GM19397 (cell line): ENCODE measurements around the gene VGLL3.
"Not testable (repeated sequence)": the region's sequence is repeated elsewhere in the genome, so short reads cannot be mapped to it uniquely, and the experiment has no call there.

ENCODE experiments used
- ATAC-seq: cut with Tn5 transposase; IDR thresholded peaks from one replicate; pipeline ENCODE4 v1.9.1; 2021; ENCODE audit warnings: mild to moderate bottlenecking, moderate library complexity; ENCODE audit not compliant: unreplicated experiment

Gene VGLL3

DNA sequence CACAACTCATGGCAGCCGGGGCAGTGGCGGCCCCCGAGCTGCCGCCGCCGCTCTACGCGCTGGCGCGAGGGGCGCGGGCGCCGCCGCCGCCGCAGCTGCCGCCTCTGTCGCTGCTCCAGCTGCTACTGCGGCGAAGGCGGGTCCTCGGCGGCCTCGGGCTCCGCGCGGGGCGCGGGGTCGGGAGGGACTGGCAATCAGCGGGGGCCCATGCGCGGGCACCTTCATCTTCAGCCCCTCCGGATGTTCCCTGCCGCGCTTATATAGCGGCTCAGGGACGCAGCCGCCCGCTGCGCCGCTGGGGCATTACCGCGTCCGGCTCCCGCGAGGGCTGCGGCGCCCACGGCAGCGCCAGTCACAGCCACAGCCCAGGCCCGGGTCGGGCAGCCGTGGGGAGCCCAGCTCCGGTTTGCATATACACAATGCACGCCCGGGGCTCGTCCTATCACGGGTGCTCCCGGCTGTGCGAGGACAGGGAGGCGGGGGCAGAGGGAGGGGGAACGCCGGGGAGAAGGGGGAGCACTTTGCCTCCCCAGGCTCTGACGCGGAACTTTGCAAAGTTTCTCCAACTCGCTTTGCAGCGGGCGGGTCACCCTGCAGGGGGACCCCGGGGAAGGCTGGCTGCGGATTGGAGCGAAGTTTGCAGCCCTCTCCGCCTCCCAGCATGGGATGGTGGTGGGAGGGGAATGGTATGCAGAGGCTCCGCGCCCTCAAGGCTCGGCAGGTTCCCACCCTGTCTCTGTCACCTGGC lies at the start of gene VGLL3:
TSS of gene VGLL3 (minus strand) at position 416 of the 748 bp plus-strand sequence. CDS start at position 10, 406 bp downstream.
- peak; percentile 59 for ATAC-seq

GRCh38 chr3:87037652-87038051 lies 46.7 kb upstream of the VGLL3 start:
- no peak for ATAC-seq

GRCh38 chr3:87036671-87037070 lies 45.7 kb upstream of the VGLL3 start:
- no peak for ATAC-seq

- no peak for ATAC-seq
Measured at GRCh38 chr3:87035339-87035738, 44.4 kb upstream of the VGLL3 start.

- ATAC-seq = no peak
Measured at GRCh38 chr3:87033205-87033604, 42.3 kb upstream of the VGLL3 start.

DNA sequence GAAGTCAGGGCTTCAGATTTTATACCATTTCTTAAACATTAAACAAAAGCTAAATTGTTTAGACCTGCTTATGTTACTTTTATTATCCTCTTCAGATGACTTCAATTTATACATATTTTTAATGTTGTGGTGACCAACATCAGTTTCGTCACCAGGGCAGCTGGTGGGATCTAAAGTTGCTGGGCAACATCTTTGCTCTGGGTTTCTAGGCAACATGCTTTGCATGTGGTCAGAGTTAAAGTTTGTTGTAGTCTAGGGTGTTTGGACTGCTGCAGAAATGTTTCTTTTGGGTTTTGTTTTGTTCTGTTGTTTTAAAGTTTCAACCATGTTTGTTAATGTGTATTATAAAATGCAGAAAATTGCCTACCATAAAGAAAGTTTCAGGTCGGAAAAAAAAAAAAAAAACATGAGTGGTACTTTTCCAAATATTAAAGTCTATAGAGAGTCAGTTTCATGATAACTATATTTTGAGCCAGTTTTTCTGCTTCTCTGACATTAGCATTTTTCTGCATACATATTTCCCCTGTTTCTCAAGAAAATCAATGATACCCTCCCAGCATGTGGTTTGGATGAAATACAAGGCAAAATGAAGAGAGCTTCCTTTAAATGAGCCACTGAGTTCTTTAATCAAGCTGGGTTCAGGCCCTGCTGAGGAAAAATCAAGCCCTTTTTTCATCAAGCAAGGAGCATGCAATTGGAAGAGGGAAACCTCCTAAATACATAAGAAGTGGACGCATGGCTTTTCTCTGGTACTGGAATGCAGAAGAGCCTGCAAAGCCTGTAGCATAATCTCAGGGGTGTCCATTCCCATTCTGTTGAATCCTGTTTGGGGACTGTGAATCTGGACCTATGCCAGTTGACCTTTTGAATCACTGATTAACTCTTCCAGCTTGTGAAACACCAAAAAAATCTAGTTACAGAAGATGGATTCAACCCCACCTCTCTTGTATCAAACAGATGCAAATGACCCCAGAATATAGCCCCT lies 35.0 kb upstream of the VGLL3 start:
- no peak for ATAC-seq

GRCh38 chr3:87017370-87017769 lies 26.4 kb upstream of the VGLL3 start:
- not testable (repeated sequence) for ATAC-seq

DNA sequence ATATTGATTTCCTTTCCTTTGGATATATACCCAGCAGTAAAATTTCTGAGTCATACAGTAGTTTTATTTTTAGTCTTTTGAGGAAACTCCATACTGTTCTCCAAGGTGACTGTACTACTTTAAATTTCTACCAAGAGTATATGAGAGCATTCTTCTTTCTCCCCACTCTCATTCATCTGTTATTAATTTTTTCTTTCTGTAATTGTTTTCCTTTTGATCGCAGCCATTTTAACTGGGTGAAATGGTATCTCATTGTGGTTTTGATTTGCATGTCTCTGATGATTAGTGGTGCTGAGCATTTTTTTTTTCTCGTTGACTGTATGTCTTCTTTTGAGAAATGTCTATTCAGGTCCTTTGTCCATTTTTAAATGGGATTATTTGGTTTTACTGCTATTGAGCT lies 18.3 kb upstream of the VGLL3 start:
- ATAC-seq = no peak

DNA sequence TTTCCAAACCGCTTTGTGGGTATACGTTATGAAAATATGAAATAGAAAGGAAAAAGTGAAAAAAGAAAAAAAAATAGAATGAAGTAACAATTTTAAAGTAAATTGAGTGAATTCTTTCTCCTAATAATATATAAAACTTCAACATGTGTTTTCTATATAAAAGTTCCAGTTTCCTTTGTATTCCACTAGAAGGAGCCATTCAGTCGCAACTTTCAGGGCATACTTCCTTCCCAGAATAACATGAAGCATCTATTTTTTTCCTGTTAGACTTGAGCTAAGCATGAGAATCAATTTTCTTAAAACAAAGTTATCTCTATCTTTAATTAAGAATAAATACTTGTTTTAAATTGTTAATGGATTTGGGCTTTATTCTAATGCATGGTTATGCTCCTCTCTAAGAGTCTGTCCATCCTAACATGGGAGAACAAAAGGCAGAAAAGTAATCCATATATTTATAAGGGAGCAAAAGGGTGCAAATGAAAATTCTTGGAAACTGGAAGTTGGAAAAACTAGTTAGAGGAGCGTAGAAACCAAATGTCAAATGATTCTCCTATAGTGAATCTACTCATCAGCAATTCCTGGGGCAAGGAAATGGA lies 16.0 kb upstream of the VGLL3 start:
- ATAC-seq = no peak

- ATAC-seq = no peak
Measured at GRCh38 chr3:87004883-87005282, 13.9 kb upstream of the VGLL3 start.

DNA sequence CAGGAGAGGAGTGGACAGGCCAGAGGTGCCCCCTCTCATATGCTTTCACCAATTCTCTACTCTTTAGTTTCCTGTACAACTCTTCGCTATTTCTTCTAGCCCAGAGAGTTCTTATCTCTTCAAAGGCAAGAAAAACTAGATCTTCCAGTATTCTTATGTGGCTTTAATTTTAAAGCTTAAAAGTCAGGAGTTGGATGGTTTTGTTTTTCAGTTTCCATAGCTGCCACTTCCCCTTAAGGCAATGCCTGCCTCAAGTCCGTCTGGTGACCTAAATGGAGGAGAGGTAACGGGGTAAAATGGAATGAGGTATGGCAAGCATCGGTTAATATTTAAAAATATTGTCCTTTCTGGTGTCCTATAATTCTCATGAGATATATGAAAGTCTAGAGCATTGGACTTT lies 11.4 kb upstream of the VGLL3 start:
- ATAC-seq = no peak

- ATAC-seq = no peak
Measured at GRCh38 chr3:87001473-87002098, 10.6 kb upstream of the VGLL3 start.

DNA sequence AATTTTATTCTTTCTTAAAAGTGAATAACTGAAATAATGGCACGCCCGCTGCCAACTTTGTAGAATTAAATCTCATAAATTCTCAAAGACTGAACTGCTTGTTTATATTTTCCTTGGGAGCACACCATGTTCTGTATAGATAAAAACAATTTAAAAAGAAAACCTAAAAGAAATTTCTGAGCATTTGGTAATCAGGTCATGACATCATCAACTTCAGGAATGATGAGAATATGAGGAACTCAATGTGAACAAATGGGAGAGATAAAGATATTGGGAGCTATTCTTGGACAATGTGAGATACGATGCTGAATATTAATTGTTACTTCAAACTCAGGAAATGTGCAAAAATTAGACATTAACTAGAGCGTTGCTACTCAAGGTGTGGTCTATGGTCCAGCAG lies 10.0 kb upstream of the VGLL3 start:
- no peak for ATAC-seq

- ATAC-seq = no peak
Measured at GRCh38 chr3:86998569-86998968, 7.6 kb upstream of the VGLL3 start.

DNA sequence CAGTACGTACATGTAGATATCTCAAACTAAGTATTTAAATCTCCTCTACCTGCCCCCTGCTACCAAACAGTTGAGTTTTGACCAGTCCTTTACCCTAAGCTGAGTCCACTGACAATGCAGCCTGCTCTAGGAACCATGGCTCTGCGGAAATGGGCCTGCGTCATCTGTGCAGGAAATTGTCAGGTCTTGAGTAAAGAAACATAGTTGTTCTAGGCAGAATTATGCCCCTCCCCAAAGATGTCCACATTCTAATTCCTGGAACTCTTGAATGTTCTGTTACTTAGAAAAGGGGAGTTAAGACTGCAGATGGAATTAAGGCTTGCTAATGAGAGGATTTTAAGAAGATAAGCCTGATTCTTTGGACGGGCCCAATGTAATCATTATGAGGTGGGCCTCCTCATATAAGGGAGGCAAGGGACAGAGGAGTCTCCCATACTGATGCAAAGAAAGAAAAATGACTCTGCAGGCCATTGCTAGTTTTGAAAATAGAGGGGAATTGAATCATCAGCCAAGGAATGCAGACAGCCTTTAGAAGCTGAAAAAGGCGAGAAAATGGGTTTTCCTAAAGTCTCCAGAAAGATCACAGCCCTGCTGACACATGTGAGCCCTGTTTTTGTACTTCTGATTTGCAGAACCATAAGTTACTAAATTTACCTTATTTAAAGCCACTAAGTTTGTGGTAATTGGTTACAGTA lies 5.5 kb upstream of the VGLL3 start:
- no peak for ATAC-seq

DNA sequence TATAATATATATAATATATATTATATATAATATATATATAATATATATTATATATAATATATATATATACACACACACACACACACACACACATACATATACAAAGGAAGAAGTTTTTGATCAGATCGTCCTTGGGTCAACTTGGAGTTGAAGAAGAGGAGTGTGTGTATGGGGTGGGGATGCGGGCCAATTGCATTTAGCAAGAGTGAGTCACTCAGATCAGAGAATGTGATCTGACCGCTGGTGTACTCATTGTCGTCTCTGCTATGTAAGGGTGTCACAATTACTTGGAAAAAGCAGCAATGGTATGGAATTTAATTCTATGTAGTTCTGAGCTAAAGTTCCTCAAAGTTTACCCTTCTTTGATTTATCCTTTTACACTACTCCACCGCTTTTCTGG lies 4.6 kb upstream of the VGLL3 start:
- no peak for ATAC-seq

DNA sequence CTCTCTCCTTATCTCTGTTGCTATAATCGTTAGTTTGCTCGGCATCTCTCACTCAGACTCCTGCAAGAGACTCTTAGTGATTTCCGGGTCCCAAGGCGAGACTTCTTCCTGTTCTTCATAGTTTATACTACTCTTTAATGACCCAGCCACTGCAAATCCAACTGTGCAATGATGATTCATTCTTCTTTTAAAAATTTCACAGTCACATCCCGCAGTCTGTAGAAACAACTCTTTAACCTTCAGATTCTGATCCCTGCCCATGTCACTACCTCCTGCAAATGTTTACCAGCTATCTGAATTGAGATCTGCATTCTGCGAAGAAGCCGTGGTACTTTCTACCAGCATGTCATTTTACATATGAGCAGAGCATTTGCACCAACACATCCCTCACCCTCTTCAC lies 2.8 kb upstream of the VGLL3 start:
- ATAC-seq = no peak

- no peak for ATAC-seq
Measured at GRCh38 chr3:86991840-86992435, 989 bp upstream of the VGLL3 start.

- ATAC-seq = no peak
Measured at GRCh38 chr3:86991482-86991815, 500 bp upstream of the VGLL3 start.
